GM18951 (cell line): Measurements from ENCODE around the gene IL5RA.

Experiments used
- POLR2A ChIP-seq: IDR thresholded peaks from 4 replicates; pipeline ENCODE4 v1.6.1; 2011; ENCODE audit warnings: mild to moderate bottlenecking; ENCODE audit not compliant: insufficient read length, insufficient read depth; ENCODE audit errors: extremely low read depth
- in situ Hi-C: fragments of 300-500 bp; cut with MboI; formaldehyde crosslinking; loops from one replicate; pipeline ENCODE4 v1.12.0; 2022; ENCODE audit warnings: low sequenced_read_pairs, mixed read lengths, inconsistent platforms; ENCODE audit not compliant: unreplicated experiment

Gene IL5RA

DNA sequence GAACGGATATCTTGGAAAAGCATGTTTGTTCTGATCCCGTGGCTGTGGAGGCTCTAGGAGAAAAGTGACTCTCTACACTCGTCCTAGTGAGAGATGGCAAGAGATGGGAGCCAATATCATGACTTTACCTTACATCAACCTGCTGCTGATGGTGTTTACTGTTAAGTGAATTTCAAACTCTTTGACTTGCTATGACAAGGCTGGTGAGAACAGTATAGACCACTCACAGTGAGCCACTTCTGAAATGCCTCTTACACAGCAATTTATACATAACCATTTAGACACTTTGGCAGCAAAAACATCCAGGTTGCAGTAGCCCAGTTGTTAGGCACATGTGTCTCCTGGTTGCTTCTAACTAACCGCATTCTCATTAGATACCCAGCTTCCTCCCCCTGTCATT, 43.3 kb downstream of the IL5RA start:
- TF ChIP-seq POLR2A = no peak

DNA sequence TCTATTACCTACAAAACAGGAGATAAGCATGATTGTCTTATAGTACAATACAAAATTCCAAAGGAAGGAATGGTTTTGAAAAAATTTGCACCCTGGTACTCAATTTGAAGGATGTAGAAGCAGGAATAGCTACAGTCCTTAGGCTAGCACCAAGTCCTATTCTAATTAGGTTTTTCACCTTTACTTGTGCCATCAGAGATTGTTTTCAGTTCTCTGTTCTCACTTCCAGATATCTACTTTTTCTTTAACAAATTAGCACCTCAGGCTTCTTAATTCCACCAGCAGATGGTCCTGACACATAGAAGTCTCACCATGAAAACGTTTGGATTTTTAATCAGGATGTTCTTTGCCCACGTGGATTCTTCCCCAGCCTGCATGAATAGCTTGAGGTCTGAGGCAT, 43.8 kb downstream of the IL5RA start:
- TF ChIP-seq POLR2A = no peak
- in situ Hi-C loops = no loop called here

More for the DNA sequence above, 43.3 kb downstream of the IL5RA start:
- in situ Hi-C loops = no loop called here

DNA sequence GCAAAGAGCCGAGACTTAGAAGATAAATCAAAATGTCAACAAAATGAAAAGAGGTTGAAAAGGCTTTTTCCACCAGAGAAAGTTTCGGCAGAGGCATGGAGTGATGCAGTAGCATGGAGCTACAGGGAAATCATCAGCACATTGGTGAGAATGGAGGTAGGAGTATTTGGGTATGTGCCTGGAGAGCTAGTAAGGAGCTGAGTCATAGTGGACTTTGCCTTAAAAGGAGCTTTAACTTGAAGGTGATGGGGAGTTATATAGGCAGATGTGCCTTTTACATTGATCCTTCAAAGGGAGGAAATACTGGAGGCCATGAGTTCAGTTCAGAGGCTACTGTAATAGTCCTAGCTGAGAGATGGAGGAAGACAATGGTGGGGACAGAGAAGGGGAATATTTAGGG, 44.3 kb downstream of the IL5RA start:
- TF ChIP-seq POLR2A = no peak
- in situ Hi-C loops = no loop called here

DNA sequence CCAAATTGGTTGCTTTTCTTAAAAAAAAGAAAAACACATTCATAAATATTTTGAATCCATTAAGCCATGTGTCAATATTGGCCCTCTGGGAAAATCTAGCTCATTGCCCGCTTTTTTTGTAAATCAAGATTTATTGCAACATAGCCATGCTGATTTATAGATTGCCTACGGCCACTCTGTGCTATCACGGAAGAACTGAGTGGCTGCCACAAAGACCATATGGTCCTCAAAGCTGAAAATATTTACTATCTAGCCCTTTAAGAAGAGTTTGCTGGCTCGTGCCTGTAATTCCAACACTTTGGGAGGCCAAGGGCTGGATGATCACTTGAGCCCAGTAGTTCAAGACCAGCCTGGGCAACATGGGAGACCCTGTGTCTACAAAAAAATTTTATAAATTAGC, 45.9 kb downstream of the IL5RA start:
- no peak for TF ChIP-seq POLR2A
- in situ Hi-C loops = no loop called here

DNA sequence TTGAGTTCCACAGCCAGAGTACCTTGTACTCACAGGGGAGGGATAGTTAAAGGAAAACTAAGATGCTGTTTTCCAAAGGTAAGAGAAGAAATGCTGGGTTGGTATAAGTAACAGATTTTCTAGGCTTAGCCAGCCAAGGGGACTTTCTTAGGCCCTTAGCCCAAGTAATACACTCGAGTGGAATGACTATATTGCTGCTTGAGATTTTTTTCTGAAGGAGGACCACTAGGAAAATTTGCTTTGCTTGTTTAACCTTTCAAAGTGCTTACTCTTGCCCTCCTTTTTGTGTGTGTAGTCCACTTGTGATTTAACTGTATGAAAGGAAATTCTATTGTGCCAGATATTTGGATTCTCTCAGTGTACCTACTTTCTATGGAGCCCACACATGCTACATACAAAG, 50.5 kb downstream of the IL5RA start:
- in situ Hi-C loops = no loop called here

DNA sequence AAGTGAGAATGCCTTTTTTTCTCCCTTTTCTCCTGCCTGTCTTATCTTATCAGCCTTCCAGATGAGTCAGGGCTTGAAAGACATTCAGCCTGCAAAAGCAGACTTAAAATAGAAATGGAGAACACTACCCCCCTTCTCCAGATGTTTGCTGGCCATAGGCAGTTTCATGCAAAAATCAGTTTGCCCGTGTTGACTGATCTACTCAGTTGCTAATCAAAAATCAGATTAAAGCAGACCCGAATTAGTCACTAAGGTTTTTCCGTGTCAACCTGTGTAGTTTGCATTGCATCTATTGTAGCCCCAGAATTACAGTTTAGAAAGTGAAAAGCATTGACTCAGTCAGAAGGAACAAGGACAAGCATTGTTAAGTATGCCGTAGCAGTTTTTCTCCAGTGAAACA, 56.2 kb downstream of the IL5RA start:
- in situ Hi-C loops = no loop called here
- TF ChIP-seq POLR2A = no peak

More for the DNA sequence above, 50.5 kb downstream of the IL5RA start:
- TF ChIP-seq POLR2A = no peak

DNA sequence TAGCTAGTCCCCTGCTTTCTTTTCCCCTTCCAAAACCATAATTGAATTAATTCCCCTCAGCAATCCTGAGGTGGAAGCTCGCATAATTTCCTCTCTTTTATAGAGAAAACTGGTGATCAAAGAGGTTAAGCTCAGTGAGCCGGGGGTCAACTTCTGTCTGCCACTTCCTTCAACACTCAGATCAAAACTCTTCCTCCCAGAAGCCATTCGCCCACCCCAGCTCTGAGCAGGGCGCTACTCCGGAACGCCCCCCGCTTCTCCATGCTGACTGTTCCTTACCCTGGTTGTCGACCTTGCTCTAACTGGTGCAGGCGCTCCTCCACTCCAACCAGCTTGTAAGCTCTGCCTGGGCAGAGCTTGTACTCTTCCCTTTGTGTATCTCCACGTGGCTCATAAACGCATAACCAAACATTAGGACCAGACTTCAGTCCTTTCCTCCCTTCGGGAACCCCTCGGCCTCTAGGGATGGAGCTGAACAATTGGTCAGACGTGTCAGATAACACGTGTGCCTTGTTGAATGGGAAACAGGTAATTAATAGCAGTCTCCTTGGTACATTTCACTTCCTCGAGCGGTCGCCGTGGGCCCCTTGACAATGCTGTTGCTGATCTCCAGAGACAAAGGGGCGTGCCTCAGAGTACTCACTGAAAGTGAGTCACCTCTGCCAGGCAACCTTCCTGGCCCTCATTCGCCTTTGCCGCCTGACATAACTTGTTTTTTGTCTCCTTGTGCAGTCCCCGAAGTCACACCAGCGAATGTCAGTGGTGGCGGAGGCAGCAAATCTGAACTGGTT, 71.8 kb downstream of the IL5RA start:
- TF ChIP-seq POLR2A = no peak
- in situ Hi-C loops = no loop called here

DNA sequence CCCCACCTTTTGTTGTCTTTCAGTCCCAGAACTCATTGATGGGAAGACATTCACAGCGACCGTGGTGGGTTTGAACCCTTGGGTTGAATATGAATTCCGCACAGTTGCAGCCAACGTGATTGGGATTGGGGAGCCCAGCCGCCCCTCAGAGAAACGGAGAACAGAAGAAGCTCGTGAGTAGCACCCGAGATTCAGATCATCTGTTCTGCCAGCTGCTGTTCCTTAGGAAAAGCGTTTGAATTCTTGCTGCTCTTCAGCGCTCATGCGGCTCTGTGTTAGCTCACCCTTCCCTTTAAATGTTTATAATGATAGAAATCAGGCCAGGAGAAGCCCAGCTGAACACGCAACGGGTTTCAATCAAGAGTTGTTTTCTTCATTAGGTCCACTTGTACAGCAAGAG, 73.0 kb downstream of the IL5RA start:
- TF ChIP-seq POLR2A = no peak
- in situ Hi-C loops = no loop called here

DNA sequence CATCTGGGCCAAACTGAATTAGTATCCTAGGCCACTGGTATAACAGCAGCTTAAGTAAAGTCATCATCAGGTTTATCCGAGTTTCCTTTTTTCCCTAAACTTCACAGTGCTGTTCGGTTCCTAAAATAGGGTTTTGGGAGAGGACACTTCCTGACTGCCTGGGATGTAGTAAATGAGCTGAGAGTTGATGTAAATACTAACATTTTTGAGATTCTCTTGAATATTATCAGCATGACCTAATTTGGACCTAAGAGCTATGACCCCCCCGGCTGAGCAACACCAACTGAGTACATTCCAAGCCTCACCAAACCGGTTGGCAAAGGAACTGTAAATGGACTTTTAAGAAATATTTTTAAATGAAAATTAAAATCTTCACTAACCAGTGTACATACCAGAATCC, 78.8 kb downstream of the IL5RA start:
- in situ Hi-C loops = no loop called here
- TF ChIP-seq POLR2A = no peak

DNA sequence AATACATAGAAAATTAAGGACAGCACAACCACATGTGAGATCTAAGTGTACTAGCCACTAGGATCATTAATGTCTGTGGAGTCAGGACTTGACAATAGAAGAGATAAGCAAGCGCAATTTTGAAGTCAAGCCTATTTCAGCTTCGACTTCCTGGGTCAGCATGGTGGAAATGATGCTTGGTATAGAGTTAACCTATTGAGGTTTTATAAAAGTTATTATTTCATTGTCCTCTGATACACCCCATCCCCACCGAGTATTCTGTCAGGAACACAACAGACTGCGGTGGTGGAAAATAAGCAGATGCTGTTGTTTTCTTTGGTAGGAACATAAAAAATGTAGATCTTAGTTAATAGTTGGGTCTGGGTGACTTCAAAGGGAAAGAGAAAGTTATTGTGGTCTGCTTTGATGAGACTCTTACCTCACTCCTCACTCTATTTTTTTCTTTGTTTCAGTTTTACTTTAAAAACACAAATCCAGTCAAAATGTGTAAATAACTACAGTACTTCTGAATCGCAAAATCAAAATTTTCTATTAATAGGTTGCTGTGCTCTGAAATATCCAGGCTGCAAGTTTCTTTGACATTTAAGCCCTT, 82.1 kb downstream of the IL5RA start:
- in situ Hi-C loops = no loop called here
- TF ChIP-seq POLR2A = no peak

DNA sequence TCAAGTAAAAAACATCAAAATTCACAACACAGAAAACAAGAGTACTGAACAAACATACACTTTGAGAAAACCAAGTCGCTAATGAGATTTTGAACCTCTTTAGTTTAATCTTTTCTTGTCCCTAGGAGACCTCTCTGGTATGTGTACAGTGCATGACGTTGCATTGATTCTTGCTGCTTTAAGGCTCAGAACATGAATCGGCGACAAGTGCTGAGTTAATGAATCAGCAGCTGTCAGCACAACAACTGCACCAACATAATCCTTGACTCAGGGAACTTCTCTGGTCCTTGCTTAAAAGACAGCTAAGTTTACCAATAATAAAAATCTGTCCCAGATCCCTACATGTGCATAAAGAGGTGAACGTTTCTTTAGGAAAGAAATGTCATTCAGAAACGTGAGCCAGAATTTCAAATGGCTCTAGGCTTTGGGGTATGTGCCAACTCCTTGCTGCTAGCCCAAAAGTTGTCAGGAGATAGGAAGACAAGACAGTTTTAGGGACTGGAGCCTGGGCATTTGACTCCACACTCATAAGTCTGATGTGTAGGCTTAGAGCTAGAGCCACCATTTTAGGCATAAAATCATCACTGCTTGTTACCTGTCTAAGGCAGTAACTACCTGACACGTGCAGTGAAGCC, 86.9 kb downstream of the IL5RA start:
- in situ Hi-C loops = no loop called here
- TF ChIP-seq POLR2A = no peak

DNA sequence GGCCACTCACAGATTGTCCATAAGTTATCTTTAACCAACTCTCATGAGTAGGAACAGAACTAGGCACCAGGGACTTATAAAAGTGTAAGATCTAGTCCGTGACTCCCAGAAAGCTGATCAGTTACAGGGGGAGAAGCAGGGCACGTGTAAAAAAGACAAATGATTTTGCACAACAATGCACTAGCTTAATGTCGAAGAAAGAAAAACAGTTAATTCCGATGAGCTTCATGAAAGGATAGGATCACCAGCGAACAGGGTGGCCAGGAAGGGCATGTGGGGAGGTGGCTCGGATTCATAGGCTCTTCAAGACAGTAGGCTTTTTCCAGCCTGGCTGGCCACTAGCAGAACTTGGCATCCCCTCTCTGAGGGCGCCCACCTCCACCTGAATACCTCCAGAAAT, 90.0 kb downstream of the IL5RA start:
- TF ChIP-seq POLR2A = no peak
- in situ Hi-C loops = no loop called here
